Skeletal muscle tissue (tissue), 4 donors: Measurements from ENCODE around the gene TFPI. TPM values are rescaled to one million over a fixed set of nuclear protein-coding genes. Genes with fewer than 3 reads are reported as not detected.
"Not testable (repeated sequence)": the region's sequence is repeated elsewhere in the genome, so short reads cannot be mapped to it uniquely, and the experiment has no call there.

Source experiments
- H3K27ac ChIP-seq: one replicate; pipeline ENCODE4 v1.7.0; 2013; ENCODE audit warnings: mild to moderate bottlenecking, low read depth, low read length, inconsistent platforms
- H3K27me3 ChIP-seq, 3 donors: one replicate each; pipeline ENCODE4 v1.7.0; 2013; ENCODE audit warnings: low read length in 3 of 3; ENCODE audit not compliant: control insufficient read depth in 3 of 3, insufficient read depth in 3 of 3
- H3K36me3 ChIP-seq, 3 donors: one replicate each; pipeline ENCODE4 v1.7.0; 2013; ENCODE audit warnings: low read length in 3 of 3; ENCODE audit not compliant: control insufficient read depth in 3 of 3, insufficient read depth in 3 of 3
- H3K4me1 ChIP-seq, 3 donors: one replicate each; pipeline ENCODE4 v1.7.0; 2013; ENCODE audit warnings: low read length in 3 of 3, mild to moderate bottlenecking in 3 of 3; ENCODE audit not compliant: control insufficient read depth in 3 of 3, insufficient read depth in 3 of 3
- H3K4me3 ChIP-seq, 3 donors: one replicate each; pipeline ENCODE4 v1.7.0; 2013; ENCODE audit warnings: low read length in 3 of 3
- H3K9ac ChIP-seq, 3 donors: one replicate each; pipeline ENCODE4 v1.7.0; 2013; ENCODE audit warnings: low read length in 3 of 3, mild to moderate bottlenecking in 3 of 3, moderate library complexity in 2 of 3, low read depth in 1 of 3
- H3K9me3 ChIP-seq, 3 donors: one replicate each; pipeline ENCODE4 v1.7.0; 2013; ENCODE audit warnings: low read length in 3 of 3; ENCODE audit not compliant: control insufficient read depth in 3 of 3
- total RNA-seq: library from RNA; depleted of rRNA; stranded (reverse); fragments of >200 nt; gene quantifications from one replicate; pipeline ENCODE4 v1.2.3, GENCODE V29; 2014
- donor health status: Osteomylitis.

TFPI gene
- total RNA-seq, 1 donor from 2014 or later = 47.0 TPM

DNA sequence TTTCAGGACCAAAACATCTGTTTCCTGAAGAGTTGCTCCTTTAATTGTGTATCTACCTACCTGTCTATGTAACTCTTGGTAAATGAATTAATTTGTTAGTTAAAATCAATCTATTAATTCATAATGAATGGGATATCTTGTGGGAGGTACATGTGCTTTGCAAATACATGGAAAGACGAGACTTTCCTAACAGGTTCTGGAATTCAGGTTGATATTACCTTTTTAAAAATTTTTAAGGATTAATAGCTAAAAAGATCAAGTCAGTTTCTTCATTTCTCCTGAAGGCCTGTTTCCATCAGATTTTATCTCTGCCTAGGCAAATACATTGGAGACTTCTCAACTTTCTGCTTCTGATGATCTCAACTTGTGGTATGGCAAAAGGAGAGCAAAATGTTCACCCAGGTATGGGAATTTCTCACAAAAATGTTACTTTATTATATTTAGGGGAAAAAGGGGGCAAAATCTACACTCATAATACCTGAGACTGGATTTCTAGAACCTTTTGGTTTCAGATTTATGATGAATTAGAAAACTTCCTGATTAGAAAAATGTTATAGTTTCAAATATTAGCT is 7.4 kb downstream of the TFPI start:
- Histone ChIP-seq H3K9me3 (no peaks in the 10 kb centered on the region), H3K4me3 (peak overlapping the region in 1 of 3 donors; percentile 49), H3K4me1 (peaks cover 4 to 22% (median 6%) of the 10 kb centered on the region in 3 donors), H3K9ac (no peak overlapping the region), H3K27ac (peak overlapping the region; percentile 61), H3K27me3 (no peaks in the 10 kb centered on the region), H3K36me3 (no peaks in the 10 kb centered on the region)

DNA sequence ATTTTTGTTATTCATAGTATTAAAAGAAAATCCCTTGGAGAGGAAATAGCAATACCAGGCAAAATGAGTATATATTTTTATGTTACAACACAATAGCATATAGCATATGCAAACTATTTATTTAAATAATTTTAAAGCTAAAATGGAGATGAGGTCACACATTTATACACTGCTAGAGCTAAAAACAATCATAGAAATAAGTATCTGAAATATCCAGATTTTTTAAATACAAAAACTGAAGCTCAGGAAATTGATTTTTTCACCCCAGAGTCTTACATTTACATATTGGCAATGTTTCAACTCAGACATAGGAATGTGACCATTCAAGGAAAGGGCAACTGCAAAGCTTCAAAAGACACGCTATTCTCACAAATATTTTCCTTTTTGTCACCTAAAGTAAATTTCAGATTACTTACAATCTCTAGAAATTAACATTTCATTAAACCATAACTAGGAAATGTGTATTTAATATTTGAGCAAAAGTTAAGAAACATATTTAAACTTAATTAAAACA is 8.9 kb downstream of the TFPI start:
- H3K4me3 ChIP-seq = no peak overlapping the region

DNA sequence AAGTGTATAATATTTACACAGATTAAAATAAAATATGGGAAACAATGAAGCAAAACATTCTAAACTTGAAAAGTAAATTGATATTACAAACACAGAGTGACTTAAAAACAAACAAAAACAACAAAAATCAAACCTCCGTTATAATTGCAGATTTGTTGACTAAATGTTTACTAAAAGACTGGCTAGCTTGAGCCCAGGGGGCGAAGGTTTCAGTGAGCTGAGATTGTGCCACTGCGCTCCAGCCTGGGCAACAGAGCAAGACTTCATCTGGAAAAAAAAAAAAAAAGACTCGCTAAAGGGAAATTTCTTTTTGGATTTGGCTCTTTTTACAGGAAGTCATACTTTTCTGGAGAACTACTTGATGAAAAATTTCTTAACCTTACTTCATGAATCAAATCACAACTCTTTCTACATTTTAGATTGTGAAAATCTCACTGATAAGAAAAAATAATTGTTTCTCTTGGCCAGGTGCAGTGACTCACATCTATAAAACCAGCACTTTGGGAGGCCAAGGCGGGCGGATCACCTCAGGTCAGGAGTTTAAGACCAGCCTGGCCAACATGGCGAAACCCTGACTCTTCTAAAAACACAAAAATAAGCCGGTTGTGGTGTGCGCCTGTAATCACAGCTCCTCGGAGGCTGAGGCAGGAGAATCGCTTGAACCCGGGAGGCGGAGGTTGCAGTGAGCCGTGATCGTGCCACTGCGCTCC is 9.7 kb downstream of the TFPI start:
- Histone ChIP-seq H3K4me3 (peak overlapping the region in 1 of 3 donors; percentile 14), H3K27me3 (no peaks in the 10 kb centered on the region), H3K9ac (no peak overlapping the region), H3K4me1 (peaks cover 4 to 22% (median 8%) of the 10 kb centered on the region in 3 donors), H3K9me3 (no peaks in the 10 kb centered on the region), H3K27ac (peak overlapping the region; percentile 26), H3K36me3 (no peaks in the 10 kb centered on the region)

More for the DNA sequence above, 8.9 kb downstream of the TFPI start:
- H3K36me3 ChIP-seq = no peaks in the 10 kb centered on the region
- no peaks in the 10 kb centered on the region for H3K27me3 ChIP-seq
- no peak overlapping the region for H3K27ac ChIP-seq
- no peaks in the 10 kb centered on the region for H3K9me3 ChIP-seq
- H3K9ac ChIP-seq = no peak overlapping the region
- peaks cover 4 to 22% (median 10%) of the 10 kb centered on the region in 3 donors for H3K4me1 ChIP-seq

DNA sequence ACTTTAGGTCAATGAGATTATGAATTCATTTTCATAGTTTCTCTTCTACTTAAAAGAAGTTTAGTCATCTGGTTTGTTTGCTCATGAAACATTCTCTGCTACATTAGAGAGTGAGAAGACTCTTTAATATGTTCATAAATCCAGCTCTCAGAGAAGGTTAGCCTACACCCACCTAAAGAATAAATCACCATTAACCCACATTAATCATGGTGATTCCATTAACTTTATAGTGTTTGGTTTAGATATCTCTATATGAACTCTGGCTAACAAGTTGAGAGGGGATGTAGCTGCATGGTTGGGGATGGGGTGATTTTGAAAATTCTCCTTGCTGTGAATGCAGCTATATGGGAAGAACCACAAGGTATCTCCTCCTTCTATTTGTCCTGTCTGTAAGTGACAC is 10.7 kb downstream of the TFPI start:
- Histone ChIP-seq H3K4me1 (peaks cover 4 to 19% (median 8%) of the 10 kb centered on the region in 3 donors), H3K27ac (peak overlapping the region; percentile 33), H3K36me3 (no peaks in the 10 kb centered on the region), H3K27me3 (no peaks in the 10 kb centered on the region), H3K9ac (no peak overlapping the region), H3K4me3 (no peak overlapping the region), H3K9me3 (no peaks in the 10 kb centered on the region)

DNA sequence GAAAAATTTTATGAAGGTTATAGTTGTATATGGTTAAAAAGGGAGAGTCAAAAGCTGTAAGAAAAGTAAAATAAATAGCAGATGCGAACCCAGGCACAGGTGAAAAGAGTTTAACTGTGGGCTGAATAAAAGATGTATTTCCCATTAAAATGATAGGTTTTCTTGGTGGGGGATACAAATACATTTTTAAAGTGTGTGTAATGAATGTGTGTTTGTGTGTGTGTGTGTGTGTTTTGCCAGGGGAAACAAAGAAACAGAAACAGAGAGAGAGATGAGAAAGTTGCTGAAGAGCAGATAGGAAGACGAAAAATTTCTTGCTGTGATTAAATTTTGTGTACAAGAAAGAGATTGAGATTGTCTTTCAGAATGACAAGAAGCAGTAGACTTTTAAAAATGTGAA is 12.1 kb downstream of the TFPI start:
- Histone ChIP-seq H3K27ac (peak overlapping the region; percentile 75), H3K9me3 (no peaks in the 10 kb centered on the region), H3K9ac (peak overlapping the region in 2 of 3 donors; percentile 6 to 55), H3K4me1 (peaks cover 0 to 10% (median 8%) of the 10 kb centered on the region in 3 donors), H3K36me3 (no peaks in the 10 kb centered on the region), H3K4me3 (peak overlapping the region in 1 of 3 donors; percentile 3), H3K27me3 (no peaks in the 10 kb centered on the region)

DNA sequence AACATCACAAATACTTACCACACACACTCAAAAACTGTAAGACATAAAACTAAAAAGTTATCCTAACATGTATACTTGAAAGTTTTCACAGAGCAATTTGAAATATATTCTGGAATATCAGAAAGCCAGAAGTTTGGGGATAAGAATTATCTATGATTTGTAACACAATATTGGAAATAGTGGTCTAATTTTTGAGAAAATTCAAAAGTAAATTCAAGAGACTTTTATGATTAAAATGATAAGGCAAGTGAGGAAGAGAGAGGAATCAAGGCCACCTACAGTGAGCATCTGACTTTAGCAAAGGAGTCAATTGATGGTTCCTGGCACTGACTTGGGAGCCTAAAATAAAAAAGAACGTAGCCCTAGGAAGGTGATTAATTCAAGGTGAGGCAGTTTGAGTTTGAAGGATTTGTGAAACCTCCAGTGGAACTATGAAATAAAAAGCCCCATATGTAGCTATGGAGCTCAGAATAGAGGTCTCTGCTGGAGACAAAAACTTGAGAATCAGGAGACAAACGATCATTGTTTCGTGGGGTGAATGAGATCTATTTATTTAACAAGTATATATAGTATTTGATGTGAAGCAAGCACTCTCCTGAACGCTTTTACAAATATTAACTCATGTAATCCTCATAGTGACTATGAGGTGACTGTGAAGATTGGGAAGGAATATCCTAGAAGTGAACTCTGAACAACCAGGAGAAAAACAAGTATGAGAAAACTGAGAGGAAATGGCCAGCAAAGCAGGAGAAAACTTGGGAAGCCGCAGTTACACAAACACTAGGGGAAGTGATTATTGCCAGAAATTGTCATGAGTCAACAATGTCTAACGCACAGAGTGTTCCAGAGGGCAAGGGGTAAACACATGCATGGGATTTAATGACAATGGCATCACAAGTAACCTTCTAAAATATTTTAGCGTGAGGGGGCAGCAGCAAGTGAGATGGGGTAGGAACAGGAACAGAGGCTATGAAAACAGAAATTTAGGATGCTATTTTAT is 12.8 kb downstream of the TFPI start:
- peak overlapping the region in 1 of 3 donors; percentile 3 for H3K4me3 ChIP-seq
- peak overlapping the region; percentile 6 to 55 (median 40) for H3K9ac ChIP-seq

DNA sequence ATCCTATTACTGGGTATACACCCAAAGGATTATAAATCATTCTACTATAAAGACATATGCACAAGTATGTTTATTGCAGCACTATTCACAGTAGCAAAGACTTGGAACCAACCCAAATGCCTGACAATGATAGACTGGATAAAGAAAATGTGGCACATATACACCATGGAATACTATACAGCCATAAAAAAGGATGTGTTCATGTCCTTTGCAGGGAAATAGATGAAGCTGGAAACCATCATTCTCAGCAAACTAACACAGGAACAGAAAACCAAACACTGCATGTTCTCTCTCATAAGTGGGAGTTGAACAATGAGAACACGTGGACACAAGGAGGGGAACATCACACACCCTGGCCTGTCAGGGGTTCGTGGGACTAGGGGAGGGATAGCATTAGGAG is 16.0 kb downstream of the TFPI start:
- not testable (repeated sequence) for H3K9ac ChIP-seq, H3K27ac ChIP-seq, H3K36me3 ChIP-seq, H3K27me3 ChIP-seq, H3K4me3 ChIP-seq, H3K4me1 ChIP-seq, H3K9me3 ChIP-seq

More for the DNA sequence above, 12.8 kb downstream of the TFPI start:
- no peaks in the 10 kb centered on the region for H3K9me3 ChIP-seq
- peak overlapping the region; percentile 75 for H3K27ac ChIP-seq
- H3K4me1 ChIP-seq = peaks cover 0 to 8% (median 5%) of the 10 kb centered on the region in 3 donors
- H3K36me3 ChIP-seq = no peaks in the 10 kb centered on the region
- no peaks in the 10 kb centered on the region for H3K27me3 ChIP-seq

DNA sequence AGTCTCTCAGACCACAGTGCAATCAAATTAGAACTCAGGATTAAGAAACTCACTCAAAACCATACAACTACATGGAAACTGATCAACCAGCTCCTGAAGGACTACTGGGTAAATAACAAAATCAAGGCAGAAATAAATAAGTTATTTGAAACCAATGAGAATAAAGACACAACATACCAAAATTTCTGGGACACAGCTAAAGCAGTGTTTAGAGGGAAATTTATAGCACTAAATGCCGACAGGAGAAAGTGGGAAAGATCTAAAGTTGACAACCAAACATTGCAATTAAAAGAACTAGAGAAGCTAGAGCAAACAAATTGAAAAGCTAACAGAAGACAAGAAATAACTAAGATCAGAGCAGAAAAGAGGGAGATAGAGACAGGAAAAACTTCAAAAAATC is 18.9 kb downstream of the TFPI start:
- not testable (repeated sequence) for H3K27me3 ChIP-seq, H3K36me3 ChIP-seq, H3K4me3 ChIP-seq, H3K9ac ChIP-seq, H3K27ac ChIP-seq, H3K4me1 ChIP-seq, H3K9me3 ChIP-seq

DNA sequence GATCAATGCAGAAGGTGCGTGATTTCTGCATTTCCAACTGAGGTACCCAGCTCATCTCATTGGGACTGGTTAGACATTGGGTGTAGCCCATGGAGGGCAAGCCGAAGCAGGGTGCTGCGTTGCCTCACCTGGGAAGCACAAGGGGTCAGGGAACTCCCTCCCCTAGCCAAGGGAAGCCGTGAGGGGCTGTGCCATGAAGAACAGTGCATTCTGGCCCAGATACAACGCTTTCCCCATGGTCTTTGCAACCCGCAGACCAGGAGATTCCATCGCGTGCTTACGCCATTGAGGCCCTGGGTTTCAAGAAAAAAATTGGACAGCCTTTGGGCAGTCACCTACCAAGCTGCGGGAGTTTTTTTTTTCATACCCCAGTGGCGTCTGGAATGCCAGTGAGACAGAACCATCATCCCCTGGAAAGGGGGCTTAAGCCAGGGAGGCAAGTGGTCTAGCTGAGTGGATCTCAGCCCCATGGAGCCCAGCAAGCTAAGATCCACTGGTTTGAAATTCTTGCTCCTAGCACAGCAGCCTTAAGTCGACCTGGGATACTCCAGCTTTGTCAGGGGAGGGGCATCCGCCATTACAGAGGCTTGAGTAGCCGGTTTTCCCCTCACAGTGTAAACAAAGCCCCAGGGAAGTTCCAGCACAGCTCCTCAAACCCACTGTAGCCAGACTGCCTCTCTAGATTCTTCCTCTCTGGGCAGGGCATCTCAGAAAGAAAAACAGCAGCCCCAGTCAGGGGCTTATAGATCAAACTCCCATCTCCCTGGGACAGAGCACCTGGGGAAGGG is 21.7 kb downstream of the TFPI start:
- H3K4me3 ChIP-seq = no peak overlapping the region

More for the DNA sequence above, 21.7 kb downstream of the TFPI start:
- Histone ChIP-seq H3K27me3 (no peaks in the 10 kb centered on the region), H3K27ac (no peak overlapping the region), H3K4me1 (no peaks in the 10 kb centered on the region), H3K36me3 (no peaks in the 10 kb centered on the region), H3K9me3 (no peaks in the 10 kb centered on the region), H3K9ac (no peak overlapping the region)
